ENCODE results near the gene NMNAT2.
"Not testable (repeated sequence)": the region's sequence is repeated elsewhere in the genome, so short reads cannot be mapped to it uniquely, and the experiment has no call there.

Gene NMNAT2

DNA sequence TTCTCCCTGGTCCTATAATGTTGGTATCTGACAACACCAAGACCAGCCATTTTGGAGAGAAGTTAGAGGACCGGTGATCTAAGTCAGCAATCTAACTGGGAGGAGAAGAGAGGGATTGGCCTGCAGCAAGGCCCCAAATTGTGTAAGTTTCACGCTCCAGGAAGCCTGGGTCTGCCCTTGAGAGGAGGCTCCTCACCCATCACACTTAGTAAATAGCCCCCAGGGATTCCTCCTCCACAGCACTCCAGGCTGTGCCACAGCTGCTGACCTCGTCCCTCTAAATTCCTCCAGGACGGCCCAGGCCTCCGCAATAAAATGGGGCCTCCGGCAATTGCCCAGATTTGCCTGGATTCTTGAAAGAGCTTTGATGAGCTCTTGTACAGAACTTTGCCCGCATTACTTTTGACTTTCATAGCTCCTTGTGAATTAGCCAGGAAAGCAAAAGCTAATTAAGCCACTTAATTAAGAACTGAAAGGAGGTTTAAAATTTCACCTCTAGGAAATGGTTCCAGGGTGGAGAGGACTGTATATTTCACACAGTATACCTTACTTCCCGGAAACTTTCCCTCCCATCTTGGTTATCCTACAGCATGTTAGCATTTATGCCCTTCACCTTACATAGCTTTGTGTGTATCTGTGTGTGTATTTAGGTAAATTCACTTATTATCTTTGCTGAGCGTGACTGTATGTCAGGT, 141.6 kb downstream of the NMNAT2 start:
- Histone ChIP-seq H3K27ac (ENCODE audit: low read depth, low read length) (no peak overlapping the region), H3K4me3 (ENCODE audit: low read length) (no peak overlapping the region), H3K4me1 (ENCODE audit: control insufficient read depth, insufficient read depth, low read length) (peaks cover 13% of the 10 kb centered on the region), H3K9ac (ENCODE audit: low read length) (no peak overlapping the region), H3K27me3 (ENCODE audit: control insufficient read depth, insufficient read depth, low read length) (no peaks in the 10 kb centered on the region), H3K36me3 (ENCODE audit: control insufficient read depth, insufficient read depth, low read length) (no peaks in the 10 kb centered on the region)

GRCh38 chr1:183275322-183275721, 142.9 kb downstream of the NMNAT2 start:
- Histone ChIP-seq H3K4me3 (ENCODE audit: low read length) (no peak overlapping the region), H3K27me3 (ENCODE audit: control insufficient read depth, insufficient read depth, low read length) (peaks cover 2% of the 10 kb centered on the region), H3K4me1 (ENCODE audit: control insufficient read depth, insufficient read depth, low read length) (peaks cover 13% of the 10 kb centered on the region), H3K9ac (ENCODE audit: low read length) (no peak overlapping the region), H3K36me3 (ENCODE audit: control insufficient read depth, insufficient read depth, low read length) (no peaks in the 10 kb centered on the region), H3K27ac (ENCODE audit: low read depth, low read length) (no peak overlapping the region)

- Histone ChIP-seq H3K27me3 (ENCODE audit: control insufficient read depth, insufficient read depth, low read length) (peaks cover 2% of the 10 kb centered on the region), H3K27ac (ENCODE audit: low read depth, low read length) (no peak overlapping the region), H3K4me1 (ENCODE audit: control insufficient read depth, insufficient read depth, low read length) (peaks cover 13% of the 10 kb centered on the region), H3K4me3 (ENCODE audit: low read length) (no peak overlapping the region), H3K9ac (ENCODE audit: low read length) (no peak overlapping the region), H3K36me3 (ENCODE audit: control insufficient read depth, insufficient read depth, low read length) (no peaks in the 10 kb centered on the region)
Measured at GRCh38 chr1:183274836-183275235, 143.3 kb downstream of the NMNAT2 start.

DNA sequence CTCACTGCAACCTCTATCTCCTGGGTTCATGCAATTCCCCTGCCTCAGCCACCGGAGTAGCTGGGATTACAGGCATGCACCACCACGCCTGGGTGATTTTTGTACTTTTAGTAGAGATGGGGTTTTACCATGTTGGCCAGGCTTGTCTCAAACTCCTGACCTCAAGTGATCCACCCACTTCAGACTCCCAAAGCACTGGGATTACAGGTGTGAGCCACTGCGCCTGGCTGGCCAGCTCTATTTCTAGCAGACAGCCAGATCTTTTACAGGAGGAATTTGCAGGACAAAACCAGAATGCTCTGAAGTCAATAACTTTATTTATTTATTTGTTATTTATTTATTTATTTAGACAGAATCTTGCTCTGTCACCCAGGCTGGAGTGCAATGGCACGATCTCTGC, 144.2 kb downstream of the NMNAT2 start:
- H3K4me3 ChIP-seq (ENCODE audit: low read length); H3K4me1 ChIP-seq (ENCODE audit: control insufficient read depth, insufficient read depth, low read length); H3K36me3 ChIP-seq (ENCODE audit: control insufficient read depth, insufficient read depth, low read length); H3K27ac ChIP-seq (ENCODE audit: low read depth, low read length); H3K27me3 ChIP-seq (ENCODE audit: control insufficient read depth, insufficient read depth, low read length); H3K9ac ChIP-seq (ENCODE audit: low read length): not testable (repeated sequence)

- H3K4me3 ChIP-seq (ENCODE audit: low read length) = no peak overlapping the region
- H3K36me3 ChIP-seq (ENCODE audit: control insufficient read depth, insufficient read depth, low read length) = no peaks in the 10 kb centered on the region
- no peak overlapping the region for H3K27ac ChIP-seq (ENCODE audit: low read depth, low read length)
- peaks cover 2% of the 10 kb centered on the region for H3K27me3 ChIP-seq (ENCODE audit: control insufficient read depth, insufficient read depth, low read length)
- H3K4me1 ChIP-seq (ENCODE audit: control insufficient read depth, insufficient read depth, low read length) = peaks cover under 1% of the 10 kb centered on the region
- H3K9ac ChIP-seq (ENCODE audit: low read length) = no peak overlapping the region
Measured at GRCh38 chr1:183273300-183273699, 144.9 kb downstream of the NMNAT2 start.

GRCh38 chr1:183272390-183272848, 145.8 kb downstream of the NMNAT2 start:
- no peaks in the 10 kb centered on the region for H3K36me3 ChIP-seq (ENCODE audit: control insufficient read depth, insufficient read depth, low read length)
- peaks cover 2% of the 10 kb centered on the region for H3K27me3 ChIP-seq (ENCODE audit: control insufficient read depth, insufficient read depth, low read length)
- no peaks in the 10 kb centered on the region for H3K4me1 ChIP-seq (ENCODE audit: control insufficient read depth, insufficient read depth, low read length)
- no peak overlapping the region for H3K4me3 ChIP-seq (ENCODE audit: low read length)
- no peak overlapping the region for H3K9ac ChIP-seq (ENCODE audit: low read length)
- no peak overlapping the region for H3K27ac ChIP-seq (ENCODE audit: low read depth, low read length)

- Histone ChIP-seq H3K27ac (ENCODE audit: low read depth, low read length) (no peak overlapping the region), H3K4me3 (ENCODE audit: low read length) (no peak overlapping the region), H3K9ac (ENCODE audit: low read length) (no peak overlapping the region)
Measured at GRCh38 chr1:183270541-183271141, 147.5 kb downstream of the NMNAT2 start.

GRCh38 chr1:183267646-183268431, 150.3 kb downstream of the NMNAT2 start:
- no peak overlapping the region for H3K9ac ChIP-seq (ENCODE audit: low read length)
- H3K27ac ChIP-seq (ENCODE audit: low read depth, low read length) = no peak overlapping the region

More at GRCh38 chr1:183270541-183271141, 147.5 kb downstream of the NMNAT2 start:
- Histone ChIP-seq H3K4me1 (ENCODE audit: control insufficient read depth, insufficient read depth, low read length) (no peaks in the 10 kb centered on the region), H3K36me3 (ENCODE audit: control insufficient read depth, insufficient read depth, low read length) (no peaks in the 10 kb centered on the region), H3K27me3 (ENCODE audit: control insufficient read depth, insufficient read depth, low read length) (peaks cover 2% of the 10 kb centered on the region)

DNA sequence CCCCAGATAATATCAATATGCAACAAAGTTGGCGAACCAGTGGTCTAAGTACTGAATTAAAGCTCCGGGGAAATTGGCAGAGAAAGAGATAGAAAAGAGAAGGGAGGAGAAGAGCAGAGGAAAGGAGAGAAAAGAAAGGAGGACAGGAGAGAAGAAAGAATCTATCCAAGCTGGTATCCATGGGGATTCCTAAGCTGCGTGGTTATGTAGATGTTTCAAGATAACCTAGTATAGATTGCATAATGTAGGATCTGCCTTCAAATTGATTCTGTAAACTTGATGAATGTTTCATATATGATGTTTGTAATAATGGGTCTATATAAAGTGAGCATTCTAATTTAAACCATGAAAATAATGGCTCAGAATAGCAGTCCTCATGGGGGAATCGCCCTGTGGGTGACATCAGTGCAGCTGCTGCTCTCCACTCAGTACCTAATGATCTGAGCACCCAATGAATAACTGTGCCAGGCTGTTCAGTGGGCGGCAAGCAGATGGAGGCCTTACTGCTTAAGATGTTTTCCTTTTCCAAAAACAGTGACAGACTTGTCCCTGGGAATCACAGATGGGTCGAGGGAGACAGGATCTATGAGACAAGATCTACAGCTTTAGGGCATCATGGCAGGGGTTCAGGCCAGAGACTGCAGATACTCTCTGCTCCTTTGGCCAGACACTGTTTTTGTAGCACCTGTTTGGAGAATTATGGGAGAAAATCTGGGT, 154.1 kb downstream of the NMNAT2 start:
- Histone ChIP-seq H3K4me3 (ENCODE audit: low read length) (no peak overlapping the region), H3K36me3 (ENCODE audit: control insufficient read depth, insufficient read depth, low read length) (no peaks in the 10 kb centered on the region), H3K27ac (ENCODE audit: low read depth, low read length) (no peak overlapping the region), H3K27me3 (ENCODE audit: control insufficient read depth, insufficient read depth, low read length) (no peaks in the 10 kb centered on the region), H3K9ac (ENCODE audit: low read length) (no peak overlapping the region), H3K4me1 (ENCODE audit: control insufficient read depth, insufficient read depth, low read length) (no peaks in the 10 kb centered on the region)

More at GRCh38 chr1:183267646-183268431, 150.3 kb downstream of the NMNAT2 start:
- H3K4me1 ChIP-seq (ENCODE audit: control insufficient read depth, insufficient read depth, low read length) = no peaks in the 10 kb centered on the region
- H3K4me3 ChIP-seq (ENCODE audit: low read length) = no peak overlapping the region
- no peaks in the 10 kb centered on the region for H3K36me3 ChIP-seq (ENCODE audit: control insufficient read depth, insufficient read depth, low read length)
- H3K27me3 ChIP-seq (ENCODE audit: control insufficient read depth, insufficient read depth, low read length) = peaks cover 2% of the 10 kb centered on the region

DNA sequence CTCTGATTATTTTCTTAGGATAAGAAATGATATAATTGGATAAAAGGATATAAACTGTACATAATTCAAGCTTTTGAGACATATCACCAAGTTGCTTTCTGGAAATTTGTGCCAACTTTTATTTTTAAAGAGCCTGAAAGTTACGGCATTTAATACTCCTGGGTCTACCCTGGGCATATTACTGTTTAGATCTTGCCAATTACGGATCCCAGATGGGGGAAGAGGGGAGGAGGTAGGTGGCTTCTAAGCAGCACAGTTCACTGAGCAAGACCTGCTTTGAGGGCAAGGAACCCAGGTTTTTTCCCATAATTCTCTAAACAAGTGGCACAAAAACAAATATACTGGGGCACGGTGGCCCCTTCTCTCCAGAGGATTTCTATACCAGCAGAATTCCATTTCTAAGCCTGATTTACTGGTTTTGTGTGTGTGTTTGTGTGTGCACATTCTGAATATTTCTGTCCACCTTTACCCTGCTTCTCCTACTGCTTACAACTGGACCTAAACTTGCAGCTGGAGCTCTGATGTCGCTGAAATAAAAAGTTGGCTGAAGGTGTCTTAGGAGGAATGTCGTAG, 155.5 kb downstream of the NMNAT2 start:
- no peaks in the 10 kb centered on the region for H3K4me1 ChIP-seq (ENCODE audit: control insufficient read depth, insufficient read depth, low read length)
- no peaks in the 10 kb centered on the region for H3K36me3 ChIP-seq (ENCODE audit: control insufficient read depth, insufficient read depth, low read length)
- H3K27ac ChIP-seq (ENCODE audit: low read depth, low read length) = no peak overlapping the region
- H3K9ac ChIP-seq (ENCODE audit: low read length) = no peak overlapping the region
- no peak overlapping the region for H3K4me3 ChIP-seq (ENCODE audit: low read length)
- no peaks in the 10 kb centered on the region for H3K27me3 ChIP-seq (ENCODE audit: control insufficient read depth, insufficient read depth, low read length)

GRCh38 chr1:183259924-183260323, 158.3 kb downstream of the NMNAT2 start:
- H3K4me1 ChIP-seq (ENCODE audit: control insufficient read depth, insufficient read depth, low read length) = no peaks in the 10 kb centered on the region

GRCh38 chr1:183255073-183255472, 163.1 kb downstream of the NMNAT2 start:
- H3K27ac ChIP-seq (ENCODE audit: low read depth, low read length) = no peak overlapping the region

More at GRCh38 chr1:183259924-183260323, 158.3 kb downstream of the NMNAT2 start:
- H3K27ac ChIP-seq (ENCODE audit: low read depth, low read length) = no peak overlapping the region
- no peak overlapping the region for H3K4me3 ChIP-seq (ENCODE audit: low read length)
- no peaks in the 10 kb centered on the region for H3K36me3 ChIP-seq (ENCODE audit: control insufficient read depth, insufficient read depth, low read length)
- H3K27me3 ChIP-seq (ENCODE audit: control insufficient read depth, insufficient read depth, low read length) = no peaks in the 10 kb centered on the region
- H3K9ac ChIP-seq (ENCODE audit: low read length) = no peak overlapping the region

More at GRCh38 chr1:183255073-183255472, 163.1 kb downstream of the NMNAT2 start:
- no peak overlapping the region for H3K4me3 ChIP-seq (ENCODE audit: low read length)
- no peaks in the 10 kb centered on the region for H3K36me3 ChIP-seq (ENCODE audit: control insufficient read depth, insufficient read depth, low read length)
- no peaks in the 10 kb centered on the region for H3K4me1 ChIP-seq (ENCODE audit: control insufficient read depth, insufficient read depth, low read length)
- no peak overlapping the region for H3K9ac ChIP-seq (ENCODE audit: low read length)
- no peaks in the 10 kb centered on the region for H3K27me3 ChIP-seq (ENCODE audit: control insufficient read depth, insufficient read depth, low read length)
